GM23338 (cell line): ENCODE measurements around the gene CLEC3B.

Source experiments
- CTCF ChIP-seq, 2 experiments: fragments of 200-600 bp in 1 of 2; sonication (generic) in 1 of 2; conservative IDR thresholded peaks; 2 replicates each; pipeline versions ENCODE4 v1.5.1 to v1.6.1; 2016 to 2017; ENCODE audit warnings: antibody characterized with exemption in 2 of 2, low read depth in 2 of 2, mild to moderate bottlenecking in 2 of 2, moderate library complexity in 1 of 2
- ETS1 ChIP-seq: IDR thresholded peaks from 2 replicates; pipeline ENCODE4 v1.6.1; 2016; ENCODE audit warnings: antibody characterized with exemption
- EZH2 ChIP-seq: fragments of 200-600 bp; sonication (generic); IDR thresholded peaks from one replicate; pipeline ENCODE4 v1.8.0; 2017; ENCODE audit warnings: antibody characterized with exemption, mild to moderate bottlenecking, low read depth; ENCODE audit not compliant: unreplicated experiment
- EZH2phosphoT487 ChIP-seq: fragments of 200-600 bp; sonication (generic); IDR thresholded peaks from one replicate; pipeline ENCODE4 v1.8.1; 2018; ENCODE audit warnings: antibody characterized with exemption; ENCODE audit not compliant: unreplicated experiment
- NANOG ChIP-seq: IDR thresholded peaks from 2 replicates; pipeline ENCODE4 v1.6.1; 2016; ENCODE audit warnings: antibody characterized with exemption, borderline replicate concordance
- POLR2AphosphoS5 ChIP-seq: IDR thresholded peaks from 2 replicates; pipeline ENCODE4 v1.6.1; 2016; ENCODE audit warnings: antibody characterized with exemption, low read depth

- no peak for TF ChIP-seq EZH2
- no peak for TF ChIP-seq CTCF (conservative IDR thresholded peaks at IDR 0.05; ENCODE audit: low read depth in 2 of 2)
- TF ChIP-seq EZH2phosphoT487: no peak
- no peak for TF ChIP-seq POLR2AphosphoS5
- no peak for TF ChIP-seq ETS1
- no peak for TF ChIP-seq NANOG
Measured at GRCh38 chr3:45012577-45012976, 13.5 kb upstream of the CLEC3B start.
